ENCODE data around the gene WDPCP. TPM values are rescaled to one million over a fixed set of nuclear protein-coding genes. Genes with fewer than 3 reads are reported as not detected.

Gene WDPCP
- total RNA-seq, 1 experiment from 2014 or later: 7.4 TPM

DNA sequence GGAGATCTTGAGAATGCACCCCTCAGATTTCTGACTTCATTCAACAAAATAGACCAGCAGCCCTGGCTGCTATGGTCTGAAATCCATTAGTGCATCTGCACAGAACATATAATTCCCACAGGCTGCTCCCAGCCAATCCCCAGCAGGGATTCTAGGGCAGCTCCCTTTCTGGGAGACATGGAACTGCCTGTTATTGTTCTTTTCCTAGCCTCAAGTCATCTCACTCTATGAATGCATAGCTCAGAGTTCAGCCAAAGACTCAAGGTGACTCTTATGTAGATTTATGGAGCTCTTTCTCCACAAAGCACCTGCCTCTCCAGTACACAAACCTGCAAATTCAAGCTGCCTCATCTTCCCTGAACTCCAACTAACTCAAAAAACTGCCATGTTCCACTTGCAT lies 241.9 kb downstream of the WDPCP start:
- BruUV-seq (replicated peaks): no TSS peak
- Histone ChIP-seq H3K36me3 (ENCODE audit: control insufficient read depth, insufficient read depth, low read length) (no peaks in the 10 kb centered on the region), H3K4me3 (ENCODE audit: low read depth in 2 of 2, low read length in 2 of 2) (no peak overlapping the region), H3K27me3 (ENCODE audit: control insufficient read depth, insufficient read depth, low read length) (no peaks in the 10 kb centered on the region), H3K4me1 (ENCODE audit: control insufficient read depth, insufficient read depth, low read length) (no peaks in the 10 kb centered on the region), H3K9me3 (ENCODE audit: control insufficient read depth, insufficient read depth, low read depth, low read length) (0 out of 2 replicates have a peak, but pooled peaks cover 5% of the 10 kb centered on the region), H3K27ac (ENCODE audit: low read length) (no peak overlapping the region)
- TF ChIP-seq TCF7L2 (IDR thresholded peaks at IDR 0.05; ENCODE audit: low read depth, low read length) (no peak), POLR2AphosphoS5 (IDR thresholded peaks at IDR 0.05; ENCODE audit: low read depth, low read length) (no peak), SIN3A (IDR thresholded peaks at IDR 0.05; ENCODE audit: borderline replicate concordance, insufficient read depth, low read depth, low read length) (no peak)
- TF ChIP-seq, protein P1, sequence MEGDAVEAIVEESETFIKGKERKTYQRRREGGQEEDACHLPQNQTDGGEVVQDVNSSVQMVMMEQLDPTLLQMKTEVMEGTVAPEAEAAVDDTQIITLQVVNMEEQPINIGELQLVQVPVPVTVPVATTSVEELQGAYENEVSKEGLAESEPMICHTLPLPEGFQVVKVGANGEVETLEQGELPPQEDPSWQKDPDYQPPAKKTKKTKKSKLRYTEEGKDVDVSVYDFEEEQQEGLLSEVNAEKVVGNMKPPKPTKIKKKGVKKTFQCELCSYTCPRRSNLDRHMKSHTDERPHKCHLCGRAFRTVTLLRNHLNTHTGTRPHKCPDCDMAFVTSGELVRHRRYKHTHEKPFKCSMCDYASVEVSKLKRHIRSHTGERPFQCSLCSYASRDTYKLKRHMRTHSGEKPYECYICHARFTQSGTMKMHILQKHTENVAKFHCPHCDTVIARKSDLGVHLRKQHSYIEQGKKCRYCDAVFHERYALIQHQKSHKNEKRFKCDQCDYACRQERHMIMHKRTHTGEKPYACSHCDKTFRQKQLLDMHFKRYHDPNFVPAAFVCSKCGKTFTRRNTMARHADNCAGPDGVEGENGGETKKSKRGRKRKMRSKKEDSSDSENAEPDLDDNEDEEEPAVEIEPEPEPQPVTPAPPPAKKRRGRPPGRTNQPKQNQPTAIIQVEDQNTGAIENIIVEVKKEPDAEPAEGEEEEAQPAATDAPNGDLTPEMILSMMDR (IDR thresholded peaks at IDR 0.05): no peak
- TF ChIP-seq, protein P2, sequence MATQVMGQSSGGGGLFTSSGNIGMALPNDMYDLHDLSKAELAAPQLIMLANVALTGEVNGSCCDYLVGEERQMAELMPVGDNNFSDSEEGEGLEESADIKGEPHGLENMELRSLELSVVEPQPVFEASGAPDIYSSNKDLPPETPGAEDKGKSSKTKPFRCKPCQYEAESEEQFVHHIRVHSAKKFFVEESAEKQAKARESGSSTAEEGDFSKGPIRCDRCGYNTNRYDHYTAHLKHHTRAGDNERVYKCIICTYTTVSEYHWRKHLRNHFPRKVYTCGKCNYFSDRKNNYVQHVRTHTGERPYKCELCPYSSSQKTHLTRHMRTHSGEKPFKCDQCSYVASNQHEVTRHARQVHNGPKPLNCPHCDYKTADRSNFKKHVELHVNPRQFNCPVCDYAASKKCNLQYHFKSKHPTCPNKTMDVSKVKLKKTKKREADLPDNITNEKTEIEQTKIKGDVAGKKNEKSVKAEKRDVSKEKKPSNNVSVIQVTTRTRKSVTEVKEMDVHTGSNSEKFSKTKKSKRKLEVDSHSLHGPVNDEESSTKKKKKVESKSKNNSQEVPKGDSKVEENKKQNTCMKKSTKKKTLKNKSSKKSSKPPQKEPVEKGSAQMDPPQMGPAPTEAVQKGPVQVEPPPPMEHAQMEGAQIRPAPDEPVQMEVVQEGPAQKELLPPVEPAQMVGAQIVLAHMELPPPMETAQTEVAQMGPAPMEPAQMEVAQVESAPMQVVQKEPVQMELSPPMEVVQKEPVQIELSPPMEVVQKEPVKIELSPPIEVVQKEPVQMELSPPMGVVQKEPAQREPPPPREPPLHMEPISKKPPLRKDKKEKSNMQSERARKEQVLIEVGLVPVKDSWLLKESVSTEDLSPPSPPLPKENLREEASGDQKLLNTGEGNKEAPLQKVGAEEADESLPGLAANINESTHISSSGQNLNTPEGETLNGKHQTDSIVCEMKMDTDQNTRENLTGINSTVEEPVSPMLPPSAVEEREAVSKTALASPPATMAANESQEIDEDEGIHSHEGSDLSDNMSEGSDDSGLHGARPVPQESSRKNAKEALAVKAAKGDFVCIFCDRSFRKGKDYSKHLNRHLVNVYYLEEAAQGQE (IDR thresholded peaks at IDR 0.05; ENCODE audit: insufficient read depth in 1 of 2, low read depth in 2 of 2, low read length in 1 of 2): no peak
- ChIA-PET POLR2A (no interaction called here), CTCF (no interaction called here)
- intact Hi-C loops (cut with micrococcal nuclease; ENCODE audit: unreplicated experiment) (no loop called here), in situ Hi-C loops (cut with HindIII; ENCODE audit: low pct_unique_long_range_greater_than_20kb, low sequenced_read_pairs) (no loop called here)
- ATAC-seq (no peak), DNase-seq (ENCODE audit: low read depth, low spot score) (no peak)

DNA sequence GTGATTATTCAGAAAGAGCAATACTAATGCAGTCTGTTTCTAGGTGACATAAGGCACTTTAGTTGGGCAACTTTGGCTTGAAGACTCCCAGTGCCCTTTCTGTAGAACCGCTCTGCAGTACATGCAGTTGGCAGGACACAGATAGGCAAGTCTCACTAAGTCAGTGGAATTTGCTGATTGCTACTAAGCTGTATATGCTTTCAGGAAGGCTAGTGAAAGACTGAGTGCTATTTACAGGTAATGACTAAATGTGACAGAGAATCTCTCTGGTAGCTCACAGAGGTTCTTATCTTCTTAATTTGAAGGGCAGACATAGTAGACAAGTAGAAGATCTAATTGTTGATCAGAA lies 243.0 kb downstream of the WDPCP start:
- DNase-seq (ENCODE audit: low read depth, low spot score) (no peak), ATAC-seq (no peak)
- CTCF ChIA-PET: no interaction called here
- BruUV-seq (replicated peaks): no TSS peak
- H3K4me3 ChIP-seq (ENCODE audit: low read depth in 2 of 2, low read length in 2 of 2): no peak overlapping the region
- POLR2A ChIA-PET: no interaction called here
- H3K4me1 ChIP-seq (ENCODE audit: control insufficient read depth, insufficient read depth, low read length): no peaks in the 10 kb centered on the region
- H3K36me3 ChIP-seq (ENCODE audit: control insufficient read depth, insufficient read depth, low read length): no peaks in the 10 kb centered on the region
- intact Hi-C loops (cut with micrococcal nuclease; ENCODE audit: unreplicated experiment) (no loop called here), in situ Hi-C loops (cut with HindIII; ENCODE audit: low pct_unique_long_range_greater_than_20kb, low sequenced_read_pairs) (no loop called here)
- TF ChIP-seq TCF7L2 (IDR thresholded peaks at IDR 0.05; ENCODE audit: low read depth, low read length): no peak
- TF ChIP-seq, protein P2 (IDR thresholded peaks at IDR 0.05; ENCODE audit: insufficient read depth in 1 of 2, low read depth in 2 of 2, low read length in 1 of 2): no peak
- H3K9me3 ChIP-seq (ENCODE audit: control insufficient read depth, insufficient read depth, low read depth, low read length): 0 out of 2 replicates have a peak, but pooled peaks cover 5% of the 10 kb centered on the region
- no peaks in the 10 kb centered on the region for H3K27me3 ChIP-seq (ENCODE audit: control insufficient read depth, insufficient read depth, low read length)
- no peak overlapping the region for H3K27ac ChIP-seq (ENCODE audit: low read length)
